Measurements from ENCODE around the gene PTGR1. TPM values are rescaled to one million over a fixed set of nuclear protein-coding genes. Genes with fewer than 3 reads are reported as not detected.
"Not testable (repeated sequence)": the region's sequence is repeated elsewhere in the genome, so short reads cannot be mapped to it uniquely, and the experiment has no call there.

Gene PTGR1
- total RNA-seq, 2 donors from 2014 or later = 0.61 to 5.5 TPM

DNA sequence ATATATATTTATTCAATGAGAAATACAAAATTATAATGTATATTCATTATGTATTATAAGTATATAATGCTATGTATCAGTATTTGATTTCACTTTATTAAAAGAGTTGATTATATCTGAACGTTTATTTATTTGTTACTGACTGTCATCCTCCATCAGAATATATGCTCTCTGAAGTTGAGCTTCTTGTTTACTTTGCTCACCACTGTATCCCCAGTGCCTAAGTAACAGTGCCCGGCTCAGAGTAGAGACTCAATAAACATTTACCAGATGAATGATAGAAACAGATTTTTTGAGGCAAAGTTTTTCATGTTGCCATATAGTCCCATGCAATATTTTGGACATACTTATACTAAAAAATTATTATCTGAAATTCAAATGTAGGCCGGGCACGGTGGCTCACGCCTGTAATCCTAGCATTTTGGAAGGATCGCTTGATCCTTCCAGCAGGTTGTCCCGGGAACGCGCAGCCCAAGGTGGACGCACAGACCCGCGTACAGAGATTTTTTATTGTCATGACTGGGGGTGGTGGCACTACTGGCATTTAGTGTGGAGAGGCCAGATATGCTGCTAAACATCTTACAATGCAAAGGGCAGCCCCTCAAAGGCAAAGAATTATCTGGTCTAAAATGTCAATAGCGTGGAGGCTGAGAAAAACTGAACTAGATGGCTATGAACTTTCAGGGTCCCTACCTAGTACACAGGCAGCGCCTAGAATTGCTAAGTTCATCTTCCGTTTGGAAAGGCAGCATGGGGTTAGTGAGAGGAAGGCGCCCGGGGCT, 30.9 kb upstream of the PTGR1 start:
- H3K4me3 Mint-ChIP-seq = peak overlapping the region; percentile 96
- ATAC-seq (replicated peaks) = peak; percentile 47
- peaks cover 48% of the 10 kb centered on the region for H3K36me3 Mint-ChIP-seq (ENCODE audit: low read depth)
- peak overlapping the region; percentile 90 for H3K27ac Mint-ChIP-seq
- H3K9me3 Mint-ChIP-seq = no peaks in the 10 kb centered on the region
- H3K27me3 Mint-ChIP-seq = no peaks in the 10 kb centered on the region
- peaks cover 26% of the 10 kb centered on the region for H3K4me1 Mint-ChIP-seq

DNA sequence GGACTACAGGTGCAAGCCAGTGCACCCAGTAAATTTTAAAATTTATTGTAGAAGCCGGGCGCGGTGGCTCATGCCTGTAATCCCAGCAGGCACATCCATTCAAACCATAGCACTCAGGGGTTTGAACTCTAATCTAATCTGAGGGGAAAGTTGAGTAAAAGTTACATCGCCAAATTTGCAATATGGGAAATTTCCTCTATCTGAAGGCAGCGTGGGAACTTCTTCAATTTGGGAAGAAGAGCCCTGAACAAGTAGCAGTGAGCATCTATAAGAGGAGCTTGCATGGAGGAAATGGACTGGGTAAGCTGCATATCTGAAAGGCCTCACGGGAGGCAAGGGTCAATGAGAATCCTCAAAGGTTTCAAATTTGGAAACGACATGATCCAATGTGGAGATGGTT, 29.0 kb upstream of the PTGR1 start:
- H3K4me1 Mint-ChIP-seq = peaks cover 10% of the 10 kb centered on the region
- ATAC-seq (replicated peaks) = no peak
- no peak overlapping the region for H3K4me3 Mint-ChIP-seq

DNA sequence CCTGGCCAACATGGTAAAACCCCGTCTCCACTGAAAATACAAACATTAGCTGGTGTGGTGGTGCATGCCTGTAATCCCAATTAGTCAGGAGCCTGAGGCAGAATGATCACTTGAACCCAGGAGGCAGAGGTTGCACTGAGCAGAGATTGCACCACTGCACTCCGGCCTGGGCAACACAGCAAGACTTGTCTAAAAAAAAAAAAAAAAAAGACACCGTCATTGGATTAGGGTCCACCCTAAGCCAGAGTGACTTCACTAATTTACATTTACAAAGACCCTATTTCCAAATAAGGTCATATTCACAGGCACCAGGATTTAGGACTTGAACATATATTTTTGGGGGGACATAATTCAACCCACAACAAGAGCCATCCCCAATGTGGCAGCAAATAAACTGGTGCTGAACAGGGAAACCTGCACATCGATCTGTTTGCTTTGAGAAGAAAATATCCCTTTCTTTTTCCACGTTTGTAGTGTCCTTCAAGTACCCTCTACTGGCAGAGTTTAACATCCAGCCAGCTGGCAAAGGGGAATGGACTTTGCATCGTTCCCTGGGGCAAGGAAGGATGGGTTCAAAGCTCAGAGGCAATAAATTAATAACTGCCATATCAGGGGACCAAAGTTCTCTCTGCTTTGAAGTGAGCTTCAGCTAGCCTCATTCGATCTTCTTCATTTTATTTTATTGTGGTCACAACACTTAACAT, 28.0 kb upstream of the PTGR1 start:
- Mint-ChIP-seq H3K36me3 (ENCODE audit: low read depth) (peaks cover 18% of the 10 kb centered on the region), H3K9me3 (no peaks in the 10 kb centered on the region), H3K4me1 (peaks cover 4% of the 10 kb centered on the region), H3K4me3 (no peak overlapping the region), H3K27ac (no peak overlapping the region), H3K27me3 (peaks cover 6% of the 10 kb centered on the region)
- ATAC-seq (replicated peaks) = no peak

More for the DNA sequence above, 29.0 kb upstream of the PTGR1 start:
- H3K27ac Mint-ChIP-seq = no peak overlapping the region
- H3K27me3 Mint-ChIP-seq = no peaks in the 10 kb centered on the region
- no peaks in the 10 kb centered on the region for H3K9me3 Mint-ChIP-seq
- H3K36me3 Mint-ChIP-seq (ENCODE audit: low read depth) = peaks cover 28% of the 10 kb centered on the region

DNA sequence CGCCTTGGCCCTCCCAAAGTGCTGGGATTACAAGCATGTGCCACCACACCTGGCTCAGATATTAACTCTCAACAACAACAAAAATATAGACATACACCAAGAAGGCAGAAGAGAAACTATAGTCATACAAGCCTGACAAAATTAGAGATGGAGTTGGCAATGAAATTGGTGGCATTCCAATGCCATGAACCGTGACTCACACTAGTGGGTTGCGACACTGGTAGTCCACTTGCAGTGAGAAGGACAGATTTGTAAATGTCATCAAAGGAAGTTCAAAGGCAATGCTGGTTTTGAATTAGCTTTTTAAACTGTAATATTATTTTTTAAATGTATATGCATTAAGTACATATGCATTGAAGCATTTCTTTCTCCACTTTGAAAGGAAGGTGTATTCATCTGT, 23.2 kb upstream of the PTGR1 start:
- Mint-ChIP-seq H3K27me3 (peaks cover 14% of the 10 kb centered on the region), H3K4me1 (no peaks in the 10 kb centered on the region), H3K27ac (no peak overlapping the region), H3K9me3 (no peaks in the 10 kb centered on the region), H3K36me3 (ENCODE audit: low read depth) (no peaks in the 10 kb centered on the region), H3K4me3 (no peak overlapping the region)
- ATAC-seq (replicated peaks) = no peak

DNA sequence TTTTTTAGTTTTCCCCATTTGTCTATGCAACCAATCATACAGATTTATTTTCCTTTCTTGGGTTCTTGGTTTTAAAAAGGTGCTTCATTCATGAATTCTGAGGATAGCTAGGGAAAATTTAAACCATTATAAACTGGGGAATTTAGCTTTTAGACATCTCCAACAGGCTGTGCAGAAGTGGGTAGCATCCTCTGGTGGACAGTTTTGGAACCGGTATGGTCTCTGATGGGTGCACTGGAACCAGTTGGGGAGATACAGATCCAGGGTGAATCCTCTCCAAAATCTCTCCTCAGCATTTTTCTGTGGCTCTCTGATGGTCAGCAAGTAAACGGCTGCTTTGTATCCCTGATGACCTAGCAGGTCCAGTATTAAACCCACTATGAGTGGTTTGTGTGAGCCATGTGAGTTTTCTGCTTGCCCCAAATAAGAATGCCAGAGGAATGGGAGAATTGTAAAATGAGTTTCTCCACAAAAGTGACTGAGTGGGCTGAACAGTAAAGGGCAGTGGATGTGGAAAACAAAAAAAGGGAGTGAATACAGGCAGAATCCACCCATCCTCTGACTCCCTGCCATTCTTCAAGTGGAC, 22.5 kb upstream of the PTGR1 start:
- peak; percentile 47 for ATAC-seq (replicated peaks)
- H3K4me1 Mint-ChIP-seq = no peaks in the 10 kb centered on the region

DNA sequence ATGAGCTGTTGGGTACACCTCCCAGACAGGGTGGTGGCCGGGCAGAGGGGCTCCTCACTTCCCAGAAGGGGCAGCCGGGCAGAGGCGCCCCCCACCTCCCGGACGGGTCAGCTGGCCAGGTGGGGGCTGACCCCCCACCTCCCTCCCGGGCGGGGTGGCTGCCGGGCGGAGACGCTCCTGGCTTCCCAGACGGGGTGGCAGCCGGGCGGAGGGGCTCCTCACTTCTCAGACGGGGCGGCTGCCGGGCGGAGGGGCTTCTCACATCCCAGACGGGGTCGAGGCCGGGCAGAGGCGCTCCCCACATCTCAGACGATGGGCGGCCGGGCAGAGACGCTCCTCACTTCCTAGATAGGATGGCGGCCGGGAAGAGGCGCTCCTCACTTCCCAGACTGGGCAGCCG, 17.9 kb upstream of the PTGR1 start:
- H3K36me3 Mint-ChIP-seq (ENCODE audit: low read depth); ATAC-seq (replicated peaks); H3K4me1 Mint-ChIP-seq; H3K27ac Mint-ChIP-seq; H3K9me3 Mint-ChIP-seq; H3K4me3 Mint-ChIP-seq: not testable (repeated sequence)
- peaks cover 33% of the 10 kb centered on the region for H3K27me3 Mint-ChIP-seq

More for the DNA sequence above, 22.5 kb upstream of the PTGR1 start:
- Mint-ChIP-seq H3K9me3 (no peaks in the 10 kb centered on the region), H3K27ac (no peak overlapping the region), H3K36me3 (ENCODE audit: low read depth) (no peaks in the 10 kb centered on the region), H3K27me3 (peaks cover 14% of the 10 kb centered on the region), H3K4me3 (no peak overlapping the region)

DNA sequence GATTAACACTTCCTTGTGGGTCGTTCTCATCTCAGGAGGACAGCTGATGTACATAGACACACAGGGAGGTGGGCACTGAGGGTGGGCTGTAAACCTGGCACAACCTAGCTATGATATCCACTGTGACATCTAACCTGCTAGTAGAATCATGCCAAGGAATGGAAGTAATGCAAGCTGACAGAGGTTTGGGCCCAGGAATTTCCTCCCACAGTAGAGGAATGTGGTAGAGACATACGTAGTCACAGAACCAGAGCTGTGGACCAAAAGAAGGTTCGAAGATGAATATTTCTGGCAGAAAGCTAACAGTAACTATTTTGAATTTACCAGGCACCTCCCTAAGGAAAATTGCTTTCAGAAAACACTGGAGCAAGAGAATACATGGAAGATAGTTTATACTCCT, 16.5 kb upstream of the PTGR1 start:
- Mint-ChIP-seq H3K27me3 (peaks cover 29% of the 10 kb centered on the region), H3K4me1 (no peaks in the 10 kb centered on the region), H3K4me3 (no peak overlapping the region), H3K9me3 (no peaks in the 10 kb centered on the region), H3K36me3 (ENCODE audit: low read depth) (no peaks in the 10 kb centered on the region), H3K27ac (no peak overlapping the region)
- ATAC-seq (replicated peaks) = no peak

DNA sequence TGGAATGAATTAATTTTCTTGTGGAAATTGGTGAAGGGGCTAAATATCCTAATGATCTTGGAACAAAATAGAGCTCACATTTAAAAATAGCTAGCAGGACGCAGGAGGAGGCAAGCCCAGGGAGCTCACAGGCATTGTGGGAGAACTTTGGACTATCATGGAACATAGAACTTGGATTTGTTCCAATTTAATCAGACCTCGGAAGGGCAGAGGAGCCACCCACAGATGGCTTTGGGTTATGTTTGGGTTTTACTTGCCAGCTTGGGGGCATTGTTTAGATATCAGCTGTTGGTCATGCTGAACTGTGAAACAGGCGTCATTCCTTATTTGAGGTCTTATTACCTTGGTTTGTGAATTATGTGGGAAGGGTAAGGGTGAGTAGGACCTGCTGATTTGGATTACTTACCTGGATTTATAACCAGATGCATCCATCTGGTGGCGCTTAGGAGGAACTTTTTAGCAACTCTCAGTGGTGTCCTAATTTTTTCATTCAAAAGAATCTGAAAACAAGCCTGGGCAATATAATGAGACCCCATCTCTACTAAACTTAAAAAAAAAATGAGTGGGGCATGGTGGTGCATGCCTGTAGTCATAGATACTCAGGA, 14.1 kb upstream of the PTGR1 start:
- peaks cover 42% of the 10 kb centered on the region for H3K27me3 Mint-ChIP-seq
- H3K36me3 Mint-ChIP-seq (ENCODE audit: low read depth) = no peaks in the 10 kb centered on the region
- H3K4me1 Mint-ChIP-seq = no peaks in the 10 kb centered on the region
- no peak for ATAC-seq (replicated peaks)
- H3K9me3 Mint-ChIP-seq = no peaks in the 10 kb centered on the region
- H3K4me3 Mint-ChIP-seq = no peak overlapping the region
- no peak overlapping the region for H3K27ac Mint-ChIP-seq

DNA sequence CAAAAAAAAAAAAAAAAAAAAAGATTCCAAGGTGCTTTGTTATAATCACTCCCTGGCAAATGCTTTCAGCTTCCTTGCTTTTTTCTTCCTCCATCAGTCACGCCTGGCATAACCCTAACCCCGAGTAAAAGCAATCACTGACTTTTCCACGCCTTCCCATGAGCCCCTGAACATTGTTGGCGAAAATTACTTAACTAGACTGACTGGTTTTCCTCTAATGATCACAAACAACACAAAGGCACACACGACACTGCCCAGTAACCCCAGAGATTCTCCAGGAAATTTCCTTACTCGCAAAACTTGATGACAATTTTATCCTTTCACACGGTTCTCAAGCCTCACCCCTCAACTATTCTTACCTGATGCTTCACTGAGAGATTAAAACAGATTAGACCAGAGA, 11.4 kb upstream of the PTGR1 start:
- ATAC-seq (replicated peaks) = no peak
- Mint-ChIP-seq H3K27me3 (peaks cover 36% of the 10 kb centered on the region), H3K27ac (no peak overlapping the region), H3K9me3 (no peaks in the 10 kb centered on the region), H3K4me3 (no peak overlapping the region), H3K36me3 (ENCODE audit: low read depth) (no peaks in the 10 kb centered on the region), H3K4me1 (no peaks in the 10 kb centered on the region)

DNA sequence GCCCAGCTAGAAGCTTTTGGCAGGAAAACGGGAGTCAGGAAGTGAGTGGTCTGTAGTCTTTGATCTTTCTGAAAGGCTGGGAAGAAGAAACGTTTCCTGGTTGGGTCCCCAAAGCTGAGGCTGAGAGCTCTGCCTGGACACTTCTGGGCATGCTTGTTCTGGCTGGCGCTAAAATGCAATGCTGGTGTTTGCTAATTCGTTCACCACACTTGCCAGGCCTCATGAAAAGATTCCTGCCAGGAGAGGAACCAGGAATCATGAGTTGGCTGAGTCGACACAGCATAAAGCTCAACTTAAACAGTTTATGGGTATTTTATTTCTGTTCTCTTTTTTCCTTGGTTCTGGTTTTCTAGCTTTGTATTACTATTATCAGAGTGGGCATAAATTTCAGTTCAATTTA, 10.7 kb upstream of the PTGR1 start:
- Mint-ChIP-seq H3K36me3 (ENCODE audit: low read depth) (no peaks in the 10 kb centered on the region), H3K27me3 (peaks cover 33% of the 10 kb centered on the region), H3K9me3 (no peaks in the 10 kb centered on the region), H3K4me1 (no peaks in the 10 kb centered on the region), H3K27ac (no peak overlapping the region), H3K4me3 (no peak overlapping the region)
- ATAC-seq (replicated peaks) = no peak

DNA sequence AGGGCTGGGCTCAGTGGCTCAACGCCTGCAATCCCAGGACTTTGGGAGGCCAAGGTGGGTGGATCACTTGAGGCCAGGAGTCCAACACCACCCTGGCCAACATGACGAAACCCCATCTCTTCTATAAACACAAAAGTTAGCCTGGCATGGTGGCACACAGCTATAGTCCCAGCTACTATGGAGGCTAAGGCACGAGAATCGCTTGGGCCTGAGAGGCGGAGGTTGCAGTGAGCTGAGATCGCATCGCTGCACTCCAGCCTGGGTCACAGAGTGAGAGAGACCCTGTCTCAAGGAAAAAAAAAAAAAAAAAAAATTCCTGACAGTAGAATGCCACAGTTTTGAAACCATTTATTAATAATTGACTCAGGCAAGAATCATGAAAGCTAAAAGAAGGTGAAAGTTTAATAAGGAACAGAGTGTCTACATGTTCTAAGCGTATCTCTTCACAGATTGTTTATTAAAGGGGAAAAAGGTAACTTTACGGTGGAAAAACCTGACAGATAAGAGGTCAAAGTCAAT, 5.7 kb upstream of the PTGR1 start:
- Mint-ChIP-seq H3K4me3 (no peak overlapping the region), H3K36me3 (ENCODE audit: low read depth) (no peaks in the 10 kb centered on the region), H3K4me1 (no peaks in the 10 kb centered on the region), H3K9me3 (no peaks in the 10 kb centered on the region), H3K27ac (no peak overlapping the region), H3K27me3 (peaks cover 13% of the 10 kb centered on the region)
- ATAC-seq (replicated peaks) = no peak

DNA sequence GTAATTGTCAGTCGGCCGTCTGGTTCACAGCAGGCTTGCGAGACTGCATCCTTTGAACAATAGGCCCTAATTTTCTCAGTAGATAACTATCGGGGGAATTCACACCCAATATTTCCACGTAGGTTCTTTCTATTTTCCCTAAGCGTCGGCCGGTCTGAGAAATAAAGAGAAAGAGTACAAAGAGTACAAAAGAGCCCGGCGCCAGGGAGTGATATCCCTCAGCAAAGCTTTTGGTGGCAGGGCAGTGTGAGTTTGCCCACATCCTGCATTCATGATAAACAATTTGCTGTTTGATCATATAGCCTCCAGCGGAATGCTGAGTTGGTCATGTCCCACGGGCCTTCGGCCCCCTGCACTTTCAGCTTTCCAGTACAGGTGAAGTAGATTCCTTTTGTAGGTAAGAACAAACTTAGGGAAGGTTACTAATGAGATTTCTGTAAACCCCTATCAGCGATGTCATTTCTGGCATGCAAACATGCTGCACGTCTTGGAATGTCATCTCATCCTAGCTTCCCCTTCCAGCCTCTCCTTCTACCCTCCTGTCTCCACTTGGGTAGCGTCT, 4.7 kb upstream of the PTGR1 start:
- no peak overlapping the region for H3K4me3 Mint-ChIP-seq
- no peaks in the 10 kb centered on the region for H3K36me3 Mint-ChIP-seq (ENCODE audit: low read depth)
- peaks cover 15% of the 10 kb centered on the region for H3K27me3 Mint-ChIP-seq
- no peak overlapping the region for H3K27ac Mint-ChIP-seq
- H3K4me1 Mint-ChIP-seq = peaks cover 4% of the 10 kb centered on the region
- ATAC-seq (replicated peaks) = no peak
- H3K9me3 Mint-ChIP-seq = no peaks in the 10 kb centered on the region

DNA sequence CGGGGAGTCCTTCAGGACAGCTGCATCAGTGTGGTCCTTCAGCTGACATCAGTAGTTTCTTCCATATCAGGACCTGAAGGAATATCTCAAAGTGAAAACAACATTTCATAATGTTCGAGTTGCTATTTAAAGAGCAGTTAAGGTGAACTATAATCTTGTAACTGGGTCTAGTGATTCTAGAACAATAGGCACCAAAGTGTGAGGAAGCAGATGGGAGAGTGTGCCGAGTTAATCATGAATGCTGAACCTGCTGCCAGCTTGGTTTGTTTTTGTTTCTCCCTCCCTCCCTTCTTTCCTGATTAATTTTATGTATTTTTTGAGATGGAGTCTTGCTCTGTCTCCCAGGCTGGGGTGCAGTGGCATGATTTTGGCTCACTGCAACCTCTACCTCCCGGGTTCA, 3.6 kb upstream of the PTGR1 start:
- H3K4me1 Mint-ChIP-seq = peaks cover 5% of the 10 kb centered on the region
- no peak overlapping the region for H3K27ac Mint-ChIP-seq
- no peaks in the 10 kb centered on the region for H3K9me3 Mint-ChIP-seq
- H3K27me3 Mint-ChIP-seq = peaks cover 13% of the 10 kb centered on the region
- ATAC-seq (replicated peaks) = no peak
- H3K36me3 Mint-ChIP-seq (ENCODE audit: low read depth) = no peaks in the 10 kb centered on the region
- no peak overlapping the region for H3K4me3 Mint-ChIP-seq

DNA sequence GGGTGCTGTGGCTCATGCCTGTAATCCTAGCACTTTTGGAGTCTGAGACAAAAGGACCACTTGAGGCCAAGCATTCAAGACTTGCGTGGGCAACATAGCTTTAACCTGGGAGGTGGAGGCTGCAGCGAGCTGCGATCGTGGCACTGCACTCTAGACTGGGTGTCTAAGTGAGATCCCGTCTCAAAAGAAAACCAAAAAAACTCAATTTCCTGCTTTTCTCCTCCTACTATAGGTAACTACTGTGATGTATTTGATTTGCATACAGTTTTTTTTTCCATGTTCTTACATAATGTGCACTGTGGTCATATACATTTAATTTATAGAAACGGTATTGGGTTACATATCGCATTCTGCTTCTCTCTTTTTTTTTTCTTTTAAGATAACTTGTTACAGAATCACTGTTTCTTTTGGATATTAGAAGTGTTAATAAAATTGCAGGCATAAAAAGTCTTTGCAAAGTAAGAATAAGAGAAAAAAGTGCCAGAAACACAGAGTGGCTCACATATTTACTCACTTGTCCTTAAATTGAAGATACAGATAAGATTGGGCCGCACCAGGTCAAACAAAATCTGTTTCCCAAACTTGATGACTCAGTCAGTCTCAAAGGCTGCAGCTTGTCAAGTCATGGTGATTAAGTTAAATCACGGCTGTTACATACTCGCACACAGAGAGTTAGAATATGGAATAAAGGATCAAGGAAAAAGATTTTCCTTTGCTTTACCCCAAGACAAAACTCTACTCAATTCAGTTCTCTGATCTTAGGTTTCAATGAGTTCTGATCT, 2.0 kb upstream of the PTGR1 start:
- Mint-ChIP-seq H3K27me3 (peaks cover 13% of the 10 kb centered on the region), H3K36me3 (ENCODE audit: low read depth) (no peaks in the 10 kb centered on the region), H3K9me3 (no peaks in the 10 kb centered on the region), H3K4me1 (peaks cover 5% of the 10 kb centered on the region), H3K4me3 (peak overlapping the region; percentile 15), H3K27ac (no peak overlapping the region)
- ATAC-seq (replicated peaks) = no peak

Data from activated T-helper 17 cell treated with anti-CD3 and anti-CD28 coated beads, Interleukin-2, amount 50 U/mL, for 72 hours (primary cell).